GM12878 (cell line): ENCODE measurements around the gene TRPM7. TPM values are rescaled to one million over a fixed set of nuclear protein-coding genes. Genes with fewer than 3 reads are reported as not detected.

Experiments
- ASH2L ChIP-seq: fragments of 300-600, 200-600 bp; sonication (generic); IDR thresholded peaks from 2 replicates; pipeline ENCODE4 v1.6.1; 2017; ENCODE audit warnings: low read depth, mild to moderate bottlenecking, borderline replicate concordance
- EGR1 ChIP-seq, 2 experiments: IDR thresholded peaks; 1 replicate in 1 of 2; 2 replicates in 1 of 2; pipeline ENCODE4 v1.6.1; 2011 to 2012; ENCODE audit warnings: low read depth in 2 of 2, low read length in 2 of 2, borderline replicate concordance in 1 of 2, mild to moderate bottlenecking in 1 of 2, moderate library complexity in 1 of 2
- NR2C1 ChIP-seq: fragments of 450-650 bp; IDR thresholded peaks from 2 replicates; pipeline ENCODE4 v1.6.1; 2017; ENCODE audit warnings: antibody characterized with exemption, mild to moderate bottlenecking, moderate library complexity
- POLR2AphosphoS2 ChIP-seq: IDR thresholded peaks from 2 replicates; pipeline ENCODE4 v1.6.1; 2011; ENCODE audit warnings: low read depth, mild to moderate bottlenecking, low read length, improper control_type of control experiment, moderate library complexity
- RBBP5 ChIP-seq: fragments of 200-600 bp; sonication (generic); conservative IDR thresholded peaks from 2 replicates; pipeline ENCODE4 v1.6.1; 2016
- ZNF207 ChIP-seq: fragments of 450-650 bp; IDR thresholded peaks from 2 replicates; pipeline ENCODE4 v1.6.1; 2014; ENCODE audit warnings: antibody characterized with exemption, mild to moderate bottlenecking, borderline replicate concordance
- polyA plus RNA-seq, 11 experiments: library from polyadenylated mRNA; depleted of rRNA in 4 of 11; unstranded in 6 of 11; stranded (reverse) in 5 of 11; fragments of >200 nt; fragmentation: Nextera tagmentation in 4 of 11; fragmentation: Illumina TruSeq in 1 of 11; extraction: Ambion mirVana in 4 of 11; extraction: Trizol in 1 of 11; gene quantifications; 1 replicate in 1 of 11; 2 replicates in 10 of 11; pipeline versions ENCODE4 v1.2.1 to v1.2.3, GENCODE V29; 2011 to 2016; ENCODE audit warnings: inconsistent platforms in 2 of 11, missing spikeins in 2 of 11, low read depth in 1 of 11
- small RNA-seq: library from RNA; depleted of rRNA; stranded (forward); fragments of <200 nt; gene quantifications from one replicate; pipeline ENCODE3, GENCODE V24; 2014
- total RNA-seq, 4 experiments: library from RNA; depleted of rRNA in 3 of 4; stranded (reverse); fragments of >200 nt in 3 of 4; fragmentation: Illumina TruSeq in 1 of 4; extraction: Trizol in 1 of 4; gene quantifications; 2 replicates each; pipeline versions ENCODE4 v1.2.1 to v1.2.3, GENCODE V29; 2013 to 2021

Gene TRPM7
- total and polyA plus RNA-seq, 10 of the 15 experiments (the other 5 are each of a cell fraction or from before 2014, with no cell fraction given), result 4.5 to 49.7 (median 22.5) TPM

GRCh38 chr15:50513001-50513400, 173.6 kb downstream of the TRPM7 start (continued):
- no peak for TF ChIP-seq POLR2AphosphoS2
- no peak for TF ChIP-seq ZNF207
- no peak for TF ChIP-seq RBBP5
- TF ChIP-seq EGR1 (IDR thresholded peaks at IDR 0.05; ENCODE audit: borderline replicate concordance in 1 of 2, low read depth in 2 of 2, low read length in 2 of 2), result no peak
- TF ChIP-seq NR2C1, result no peak
- no peak for TF ChIP-seq ASH2L

Small RNAs within 50 kb of the gene (small RNA-seq; reads per million reads assigned to genes)
- not detected for gene RN7SL354P

Other genes starting within 250 kb of the TRPM7 start
- 0.27 TPM in 1 of 2 replicates, not detected in the other for gene USP50, start 140.1 kb downstream of the TRPM7 start, total RNA-seq (2014; rRNA removed)
- gene USP50, start 140.1 kb downstream of the TRPM7 start, total RNA-seq (2014; rRNA removed; fragmentation: Illumina TruSeq; extraction: Trizol), result not detected in 2 replicates
- not detected in 2 replicates for gene USP50, start 140.1 kb downstream of the TRPM7 start, total RNA-seq (2021)
- 0.19 and 0.32 TPM in 2 replicates for gene USP50, start 140.1 kb downstream of the TRPM7 start, polyA plus RNA-seq (2011; rRNA removed)
- not detected in 2 replicates for gene USP50, start 140.1 kb downstream of the TRPM7 start, polyA plus RNA-seq (2014; fragmentation: Illumina TruSeq; extraction: Trizol)
- gene USP50, start 140.1 kb downstream of the TRPM7 start, polyA plus RNA-seq (2014; fragmentation: Nextera tagmentation; extraction: Ambion mirVana), result under 1 TPM in 1 of 2 experiments, not detected in 1; 0.15 TPM
- gene USP50, start 140.1 kb downstream of the TRPM7 start, polyA plus RNA-seq (2014; rRNA removed), result not detected in 2 replicates
- gene USP50, start 140.1 kb downstream of the TRPM7 start, polyA plus RNA-seq (2016; fragmentation: Nextera tagmentation; extraction: Ambion mirVana), result under 1 TPM in 1 of 2 experiments, not detected in 1; 0.21 TPM
- gene SPPL2A, start 78.9 kb upstream of the TRPM7 start, total RNA-seq (2014; rRNA removed), result 39.4 and 48.7 TPM in 2 replicates
- gene SPPL2A, start 78.9 kb upstream of the TRPM7 start, total RNA-seq (2014; rRNA removed; fragmentation: Illumina TruSeq; extraction: Trizol), result 36.5 and 41.8 TPM in 2 replicates
- 62.0 and 63.1 TPM in 2 replicates for gene SPPL2A, start 78.9 kb upstream of the TRPM7 start, total RNA-seq (2021)
- 80.6 and 104 TPM in 2 replicates for gene SPPL2A, start 78.9 kb upstream of the TRPM7 start, polyA plus RNA-seq (2011; rRNA removed)
- 43.5 and 55.1 TPM in 2 replicates for gene SPPL2A, start 78.9 kb upstream of the TRPM7 start, polyA plus RNA-seq (2014; fragmentation: Illumina TruSeq; extraction: Trizol)
- 10 to 100 TPM; 11.3 to 24.2 TPM for gene SPPL2A, start 78.9 kb upstream of the TRPM7 start, polyA plus RNA-seq (2014; fragmentation: Nextera tagmentation; extraction: Ambion mirVana)
- gene SPPL2A, start 78.9 kb upstream of the TRPM7 start, polyA plus RNA-seq (2014; rRNA removed), result 41.4 and 44.4 TPM in 2 replicates
- 10 to 100 TPM; 76.7 to 83.8 TPM for gene SPPL2A, start 78.9 kb upstream of the TRPM7 start, polyA plus RNA-seq (2016; fragmentation: Nextera tagmentation; extraction: Ambion mirVana)
- 7.9 and 8.1 TPM in 2 replicates for gene AP4E1, start 221.9 kb upstream of the TRPM7 start, total RNA-seq (2014; rRNA removed)
- 10.8 and 11.1 TPM in 2 replicates for gene AP4E1, start 221.9 kb upstream of the TRPM7 start, total RNA-seq (2014; rRNA removed; fragmentation: Illumina TruSeq; extraction: Trizol)
- 10.7 and 11.4 TPM in 2 replicates for gene AP4E1, start 221.9 kb upstream of the TRPM7 start, total RNA-seq (2021)
- 5.4 and 8.0 TPM in 2 replicates for gene AP4E1, start 221.9 kb upstream of the TRPM7 start, polyA plus RNA-seq (2011; rRNA removed)
- 8.3 and 10.2 TPM in 2 replicates for gene AP4E1, start 221.9 kb upstream of the TRPM7 start, polyA plus RNA-seq (2014; fragmentation: Illumina TruSeq; extraction: Trizol)
- 1 to 10 TPM; 1.2 to 1.6 TPM for gene AP4E1, start 221.9 kb upstream of the TRPM7 start, polyA plus RNA-seq (2014; fragmentation: Nextera tagmentation; extraction: Ambion mirVana)
- 4.2 and 5.4 TPM in 2 replicates for gene AP4E1, start 221.9 kb upstream of the TRPM7 start, polyA plus RNA-seq (2014; rRNA removed)
- 1 to 10 TPM; 6.7 TPM for gene AP4E1, start 221.9 kb upstream of the TRPM7 start, polyA plus RNA-seq (2016; fragmentation: Nextera tagmentation; extraction: Ambion mirVana)